Aorta (tissue), 5 donors: ENCODE data around the gene ITGAX. TPM values are rescaled to one million over a fixed set of nuclear protein-coding genes. Genes with fewer than 3 reads are reported as not detected.

ENCODE experiments used
- ATAC-seq: fragments of 200-7000 bp; cut with Tn5 transposase; one replicate; pipeline ENCODE4 v1.9.1; 2022; ENCODE audit warnings: moderate library complexity; ENCODE audit not compliant: low FRiP score
- DNase-seq, 2 donors: peaks; one replicate each; pipeline ENCODE4 v3.0.0-alpha.2; 2020
- H3K27ac ChIP-seq, 2 donors: one replicate each; pipeline ENCODE4 v1.5.1; 2013; ENCODE audit warnings: low read length in 2 of 2, mild to moderate bottlenecking in 2 of 2, moderate library complexity in 2 of 2, control low read depth in 1 of 2, inconsistent platforms in 1 of 2, low read depth in 1 of 2
- H3K27me3 ChIP-seq, 2 donors: one replicate each; pipeline ENCODE4 v1.6.1; 2013; ENCODE audit warnings: control low read depth in 1 of 2, low read length in 1 of 2, mild to moderate bottlenecking in 1 of 2, moderate library complexity in 1 of 2; ENCODE audit not compliant: insufficient read depth in 2 of 2, control insufficient read depth in 1 of 2
- H3K36me3 ChIP-seq, 2 donors: one replicate each; pipeline ENCODE4 v1.6.1; 2013; ENCODE audit warnings: control low read depth in 1 of 2, low read length in 1 of 2, mild to moderate bottlenecking in 1 of 2; ENCODE audit not compliant: insufficient read depth in 2 of 2, control insufficient read depth in 1 of 2
- H3K4me1 ChIP-seq, 2 donors: one replicate each; pipeline ENCODE4 v1.6.1; 2013; ENCODE audit warnings: low read length in 2 of 2, control low read depth in 1 of 2, mild to moderate bottlenecking in 1 of 2, moderate library complexity in 1 of 2; ENCODE audit not compliant: insufficient read depth in 2 of 2, control insufficient read depth in 1 of 2
- H3K4me3 ChIP-seq, 2 donors: one replicate each; pipeline ENCODE4 v1.5.1; 2013; ENCODE audit warnings: low read length in 2 of 2, control low read depth in 1 of 2, mild to moderate bottlenecking in 1 of 2
- H3K9me3 ChIP-seq: one replicate; pipeline ENCODE4 v1.6.1; 2013; ENCODE audit warnings: mild to moderate bottlenecking, low read length; ENCODE audit not compliant: control insufficient read depth
- WGBS, 2 donors: extraction: QIAGEN DNeasy Blood & Tissue Kit; methylation state at CpG; one replicate each; pipeline ENCODE4 v1.1.7; 2013; 5-methylcytosine and 5-hydroxymethylcytosine counted together
- intact Hi-C, 2 donors: fragments of 100-400 bp; cut with DNase I; formaldehyde crosslinking; loops; one replicate each; pipeline versions ENCODE4 v1.14.2 to v1.15.0; 2022
- polyA plus RNA-seq, 2 donors: library from polyadenylated mRNA; stranded (reverse); fragments of 200-250 nt; gene quantifications; one replicate each; pipeline ENCODE4 v1.2.3, GENCODE V29; 2013
- total RNA-seq, 2 donors: library from RNA; stranded (reverse); fragmentation: NEBNext Ultra II Directional; extraction: Animal tissue kit (Norgen Biotek cat#: 25700); gene quantifications; one replicate each; pipeline ENCODE4 v1.2.1, GENCODE V29; 2021
- donor health status: healthy with polysubstance abuse.
- donor health status: Bipolar disorder and iron deficiency.
- donor health status: DM: no; HTN: no; CAD: no.
- donor health status: DM: no; HTN: no; CAD: no.
- donor health status: DM: yes; HTN: yes; CAD: no.

ITGAX gene
- total and polyA plus RNA-seq, 4 donors = 0.79 to 27.0 (median 15.1) TPM

- Histone ChIP-seq H3K36me3 (no peaks in the 10 kb centered on the region), H3K4me3 (no peak overlapping the region), H3K27ac (no peak overlapping the region), H3K4me1 (no peaks in the 10 kb centered on the region), H3K27me3 (no peaks in the 10 kb centered on the region), H3K9me3 (peaks cover 6% of the 10 kb centered on the region)
- ATAC-seq (no peak), DNase-seq (peak in 1 of 2 donors; percentile 82)
- 76 to 84% methylated on average over 6 of the region's 6 CpGs for WGBS, 2 donors
- intact Hi-C loops = no loop called here
Observed at GRCh38 chr16:31395647-31396046, 40.7 kb downstream of the ITGAX start.

DNA sequence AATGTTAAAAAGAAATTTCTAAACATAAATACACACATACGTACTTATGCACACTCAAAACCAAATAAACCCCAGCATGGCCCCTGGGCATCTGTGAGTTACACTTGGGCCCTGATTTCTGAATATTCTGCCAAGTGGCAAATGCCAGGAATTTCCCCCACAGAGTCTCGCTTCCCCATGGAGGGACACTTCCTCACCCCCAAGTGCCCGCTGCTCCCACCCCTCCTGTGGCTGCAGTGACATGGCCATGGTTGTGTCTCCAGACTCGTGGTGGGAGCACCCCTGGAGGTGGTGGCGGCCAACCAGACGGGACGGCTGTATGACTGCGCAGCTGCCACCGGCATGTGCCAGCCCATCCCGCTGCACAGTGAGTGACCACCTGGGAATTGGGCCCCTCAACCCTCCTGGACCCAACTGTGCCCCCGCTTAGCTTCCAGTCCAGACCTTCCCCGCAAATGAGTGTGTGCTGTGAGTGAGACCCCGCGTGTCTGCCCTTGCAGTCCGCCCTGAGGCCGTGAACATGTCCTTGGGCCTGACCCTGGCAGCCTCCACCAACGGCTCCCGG lies 42.2 kb downstream of the ITGAX start:
- ATAC-seq = no peak
- Histone ChIP-seq H3K9me3 (peaks cover 6% of the 10 kb centered on the region), H3K4me3 (no peak overlapping the region), H3K27me3 (no peaks in the 10 kb centered on the region), H3K36me3 (no peaks in the 10 kb centered on the region), H3K27ac (no peak overlapping the region), H3K4me1 (no peaks in the 10 kb centered on the region)
- intact Hi-C loops = no loop called here
- 77 to 78% methylated on average over 18 of the region's 18 CpGs for WGBS, 2 donors
- DNase-seq = peak in 1 of 2 donors; percentile 66

DNA sequence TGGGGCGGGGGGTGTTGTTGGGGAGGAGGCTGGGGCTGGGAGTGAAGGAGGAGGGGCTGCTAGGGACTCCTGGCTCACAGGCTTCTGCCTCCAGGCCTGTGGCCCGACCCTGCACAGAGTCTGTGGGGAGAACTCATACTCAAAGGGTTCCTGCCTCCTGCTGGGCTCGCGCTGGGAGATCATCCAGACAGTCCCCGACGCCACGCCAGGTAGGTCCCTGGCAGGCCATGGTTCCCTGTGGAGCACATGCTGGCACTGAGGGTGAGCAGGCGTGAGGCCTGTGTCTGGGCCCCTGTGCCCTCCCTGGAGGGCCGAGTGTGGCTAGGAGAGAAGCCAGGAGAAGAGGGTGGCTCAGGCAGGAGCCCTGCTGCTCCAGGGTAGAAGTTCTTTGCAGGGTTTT lies 42.7 kb downstream of the ITGAX start:
- ATAC-seq = no peak
- Histone ChIP-seq H3K4me3 (no peak overlapping the region), H3K4me1 (no peaks in the 10 kb centered on the region), H3K36me3 (no peaks in the 10 kb centered on the region), H3K27me3 (no peaks in the 10 kb centered on the region), H3K27ac (no peak overlapping the region), H3K9me3 (peaks cover 6% of the 10 kb centered on the region)
- WGBS, 2 donors = 63 to 68% methylated on average over 9 of the region's 9 CpGs
- DNase-seq = peak in 1 of 2 donors; percentile 45
- intact Hi-C loops = no loop called here

DNA sequence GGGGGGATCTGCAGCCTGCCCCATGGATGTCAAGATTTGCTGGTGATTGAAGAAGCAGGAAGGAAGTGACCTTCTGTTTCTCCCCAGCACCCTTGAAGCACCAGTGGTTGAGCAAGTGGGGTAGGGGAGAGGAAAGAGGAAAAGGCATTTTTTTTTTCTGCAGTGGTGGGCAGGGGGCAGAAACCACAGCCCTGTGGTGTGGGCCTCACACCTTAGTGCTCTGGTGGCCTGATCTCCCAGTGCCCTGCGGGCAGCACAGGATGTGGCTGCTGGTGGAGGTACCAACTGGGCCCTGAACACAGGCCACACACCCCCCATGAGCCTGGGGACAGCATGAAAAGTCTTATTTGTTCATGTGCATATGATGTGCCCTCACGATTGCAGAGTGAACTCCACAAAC lies 45.2 kb downstream of the ITGAX start:
- Histone ChIP-seq H3K27me3 (no peaks in the 10 kb centered on the region), H3K27ac (no peak overlapping the region), H3K4me3 (no peak overlapping the region), H3K36me3 (no peaks in the 10 kb centered on the region), H3K4me1 (no peaks in the 10 kb centered on the region), H3K9me3 (peaks cover 6% of the 10 kb centered on the region)
- no peak for DNase-seq
- 74 to 86% methylated on average over 2 of the region's 2 CpGs for WGBS, 2 donors
- ATAC-seq = no peak
- intact Hi-C loops = no loop called here

DNA sequence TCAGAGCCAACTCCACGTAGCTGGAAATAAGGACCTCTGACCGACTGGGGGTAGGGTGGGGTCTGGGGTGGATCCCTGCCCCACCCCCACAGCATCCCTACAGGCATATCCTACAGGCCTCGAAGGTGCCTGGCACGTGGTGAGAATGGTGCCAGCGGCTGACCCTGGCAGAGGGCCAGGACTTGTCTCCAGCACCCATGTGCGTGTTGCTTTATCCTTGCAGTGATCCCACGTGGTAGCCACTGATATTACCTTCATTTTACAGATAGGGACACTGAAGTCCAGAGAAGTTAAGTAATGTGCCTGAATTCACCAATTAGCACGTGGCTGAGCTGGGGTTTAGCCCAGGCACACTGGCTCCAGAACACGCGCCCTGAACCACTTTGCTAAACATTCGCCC lies 46.5 kb downstream of the ITGAX start:
- no peak for ATAC-seq
- H3K4me1 ChIP-seq = no peaks in the 10 kb centered on the region
- 74 to 80% methylated on average over 11 of the region's 11 CpGs for WGBS, 2 donors
- peaks cover 6% of the 10 kb centered on the region for H3K9me3 ChIP-seq
- intact Hi-C loops = no loop called here
- H3K27ac ChIP-seq = no peak overlapping the region
- no peaks in the 10 kb centered on the region for H3K27me3 ChIP-seq
- H3K4me3 ChIP-seq = no peak overlapping the region
- no peaks in the 10 kb centered on the region for H3K36me3 ChIP-seq
- DNase-seq = no peak

GRCh38 chr16:31402687-31403086 lies 47.7 kb downstream of the ITGAX start:
- WGBS, 2 donors = 59 to 71% methylated on average over 1 of the region's 1 CpG
- H3K4me1 ChIP-seq = no peaks in the 10 kb centered on the region
- H3K36me3 ChIP-seq = no peaks in the 10 kb centered on the region
- H3K4me3 ChIP-seq = no peak overlapping the region
- H3K27ac ChIP-seq = no peak overlapping the region
- DNase-seq (no peak), ATAC-seq (no peak)
- H3K9me3 ChIP-seq = peaks cover 6% of the 10 kb centered on the region
- H3K27me3 ChIP-seq = no peaks in the 10 kb centered on the region
- intact Hi-C loops = no loop called here

GRCh38 chr16:31403590-31404352 lies 48.8 kb downstream of the ITGAX start:
- no peak for ATAC-seq
- intact Hi-C loops = no loop called here
- Histone ChIP-seq H3K4me3 (no peak overlapping the region), H3K36me3 (no peaks in the 10 kb centered on the region), H3K27me3 (no peaks in the 10 kb centered on the region), H3K27ac (no peak overlapping the region), H3K9me3 (peaks cover 6% of the 10 kb centered on the region), H3K4me1 (no peaks in the 10 kb centered on the region)
- WGBS, 2 donors = 82 to 85% methylated on average over 21 of the region's 21 CpGs
- no peak for DNase-seq

- H3K27me3 ChIP-seq = no peaks in the 10 kb centered on the region
- no peaks in the 10 kb centered on the region for H3K36me3 ChIP-seq
- H3K4me1 ChIP-seq = no peaks in the 10 kb centered on the region
- no peak overlapping the region for H3K27ac ChIP-seq
- WGBS, 2 donors = 65 to 68% methylated on average over 9 of the region's 9 CpGs
- H3K9me3 ChIP-seq = peaks cover 2% of the 10 kb centered on the region
- DNase-seq (no peak), ATAC-seq (no peak)
- intact Hi-C loops = no loop called here
- no peak overlapping the region for H3K4me3 ChIP-seq
Observed at GRCh38 chr16:31404353-31405064, 49.5 kb downstream of the ITGAX start.

- intact Hi-C loops = no loop called here
- Histone ChIP-seq H3K27ac (no peak overlapping the region), H3K4me3 (no peak overlapping the region), H3K9me3 (no peaks in the 10 kb centered on the region), H3K4me1 (no peaks in the 10 kb centered on the region), H3K36me3 (no peaks in the 10 kb centered on the region), H3K27me3 (no peaks in the 10 kb centered on the region)
- no peak for ATAC-seq
- DNase-seq = no peak
- 78 to 82% methylated on average over 8 of the region's 8 CpGs for WGBS, 2 donors
Observed at GRCh38 chr16:31407406-31407805, 52.4 kb downstream of the ITGAX start.
